Endothelial cell of umbilical vein (primary cell): ENCODE data around the gene LDB3. TPM values are rescaled to one million over a fixed set of nuclear protein-coding genes. Genes with fewer than 3 reads are reported as not detected.

ENCODE experiments used
- BruUV-seq: library from RNA; stranded (reverse); fragments of 400-500 nt; replicated peaks from 2 replicates; lab custom pipeline; 2021; lab: Mats Ljungman, UMichigan
- CTCF ChIA-PET: fragments of 300-600, 350-600 bp; sonication (Branson Sonifier 250); formaldehyde crosslinking; loops from one replicate; lab custom pipeline; 2021; ENCODE audit warnings: antibody characterized with exemption, inconsistent platforms; lab: Charles Lee
- POLR2A ChIA-PET: fragments of 300-600, 350-600 bp; sonication (Branson Sonifier 250); formaldehyde crosslinking; loops from one replicate; lab custom pipeline; 2021; ENCODE audit warnings: antibody characterized with exemption, inconsistent platforms; lab: Charles Lee
- DNase-seq: peaks from one replicate; pipeline ENCODE4 v3.0.0-alpha.2; 2011; ENCODE audit warnings: low read depth, low spot score
- FAIRE-seq: peaks from 2 replicates; lab custom pipeline; 2011; peaks lifted over from hg19 to GRCh38; lab: Jason Lieb, UNC
- H2AFZ ChIP-seq: 2 replicates; pipeline ENCODE4 v1.6.0; 2012; ENCODE audit warnings: low read depth, low read length, control low read depth, inconsistent platforms
- H3K27ac ChIP-seq: 2 replicates; pipeline ENCODE4 v1.5.1; 2011; ENCODE audit warnings: low read depth, mild to moderate bottlenecking, control low read depth, low read length, moderate library complexity; ENCODE audit not compliant: insufficient read depth
- H3K27me3 ChIP-seq, 2 experiments: 2 replicates each; pipeline versions ENCODE4 v1.6.0 to v1.6.1; 2011; ENCODE audit warnings: low read length in 2 of 2, mixed read lengths in 1 of 2; ENCODE audit not compliant: control insufficient read depth in 2 of 2, insufficient read depth in 2 of 2
- H3K36me3 ChIP-seq, 2 experiments: 2 replicates in 1 of 2; 3 replicates in 1 of 2; pipeline ENCODE4 v1.5.1; 2011; ENCODE audit warnings: low read length in 2 of 2, mild to moderate bottlenecking in 1 of 2, moderate library complexity in 1 of 2; ENCODE audit not compliant: control insufficient read depth in 2 of 2, insufficient read depth in 2 of 2; ENCODE audit errors: extremely low read depth in 1 of 2
- H3K4me1 ChIP-seq: 3 replicates; pipeline ENCODE4 v1.5.1; 2011; ENCODE audit warnings: mild to moderate bottlenecking, low read length; ENCODE audit not compliant: control insufficient read depth, insufficient read depth; ENCODE audit errors: extremely low read depth
- H3K4me2 ChIP-seq: 2 replicates; pipeline ENCODE4 v1.6.1; 2011; ENCODE audit warnings: low read length, control low read depth, mixed read lengths; ENCODE audit not compliant: insufficient read depth
- H3K4me3 ChIP-seq, 3 experiments: fragments of 200-600 bp in 1 of 3; sonication (generic), shearing (Covaris generic) in 1 of 3; replicated peaks in 1 of 3; 2 replicates each; pipeline ENCODE4 v1.5.1; 2011 to 2016; ENCODE audit warnings: control low read depth in 3 of 3, low read length in 3 of 3, mild to moderate bottlenecking in 2 of 3, inconsistent platforms in 1 of 3, low read depth in 1 of 3, moderate library complexity in 1 of 3; ENCODE audit not compliant: insufficient read depth in 1 of 3
- H3K79me2 ChIP-seq: 2 replicates; pipeline ENCODE4 v1.6.0; 2012; ENCODE audit warnings: low read length, inconsistent platforms; ENCODE audit not compliant: control insufficient read depth, insufficient read depth
- H3K9ac ChIP-seq: replicated peaks from 2 replicates; pipeline ENCODE3; 2011; ENCODE audit warnings: low read length, control low read depth; ENCODE audit not compliant: insufficient read depth; ENCODE audit errors: extremely low read depth
- H3K9me1 ChIP-seq: replicated peaks from 3 replicates; pipeline ENCODE4 v1.6.0; 2011; ENCODE audit warnings: mild to moderate bottlenecking, low read length; ENCODE audit not compliant: control insufficient read depth, insufficient read depth; ENCODE audit errors: extremely low read depth
- H3K9me3 ChIP-seq: replicated peaks from 2 replicates; pipeline ENCODE4 v1.5.1; 2012; ENCODE audit warnings: low read length, inconsistent platforms; ENCODE audit not compliant: control insufficient read depth, insufficient read depth
- H4K20me1 ChIP-seq: replicated peaks from 2 replicates; pipeline ENCODE3; 2011; ENCODE audit warnings: mild to moderate bottlenecking, low read length; ENCODE audit not compliant: control insufficient read depth, insufficient read depth; ENCODE audit errors: extremely low read depth
- EZH2 ChIP-seq: IDR thresholded peaks from 2 replicates; pipeline ENCODE4 v1.6.1; 2012; ENCODE audit warnings: borderline replicate concordance, low read depth, mild to moderate bottlenecking, moderate library complexity, low read length, inconsistent platforms; ENCODE audit not compliant: severe bottlenecking
- FOS ChIP-seq: IDR thresholded peaks from 2 replicates; pipeline ENCODE4 v1.6.1; 2011; ENCODE audit warnings: mild to moderate bottlenecking, low read length, moderate library complexity, borderline replicate concordance; ENCODE audit not compliant: insufficient read depth
- GATA2 ChIP-seq: IDR thresholded peaks from 2 replicates; pipeline ENCODE4 v1.7.0; 2011; ENCODE audit warnings: low read depth, mild to moderate bottlenecking, moderate library complexity, mixed read lengths, low read length; ENCODE audit not compliant: insufficient read length, insufficient read depth
- JUN ChIP-seq: IDR thresholded peaks from 2 replicates; pipeline ENCODE4 v1.6.1; 2011; ENCODE audit warnings: borderline replicate concordance, low read depth; ENCODE audit not compliant: insufficient read length, insufficient read depth
- MYC ChIP-seq: IDR thresholded peaks from one replicate; pipeline ENCODE4 v1.6.1; 2011; ENCODE audit warnings: mild to moderate bottlenecking, low read depth, low read length
- POLR2A ChIP-seq: IDR thresholded peaks from 2 replicates; pipeline ENCODE4 v1.6.1; 2012; ENCODE audit warnings: low read depth, mild to moderate bottlenecking, control low read depth, low read length
- POLR2AphosphoS5 ChIP-seq: IDR thresholded peaks from 2 replicates; pipeline ENCODE4 v1.6.1; 2012; ENCODE audit warnings: low read depth, mild to moderate bottlenecking, control low read depth, low read length, moderate library complexity; ENCODE audit not compliant: insufficient read depth
- dilution Hi-C: fragments of 300-500 bp; cut with MboI; formaldehyde crosslinking; loops from one replicate; pipeline ENCODE4 v1.15.0; 2019; ENCODE audit warnings: low sequenced_read_pairs; ENCODE audit not compliant: extremely low pct_ligation_motif_present
- intact Hi-C: fragments of 100-400 bp; cut with micrococcal nuclease; formaldehyde crosslinking; loops from one replicate; pipeline ENCODE4 v1.10.0; 2022
- polyA plus RNA-seq, 4 experiments: library from polyadenylated mRNA; depleted of rRNA in 3 of 4; stranded (reverse) in 3 of 4; unstranded in 1 of 4; fragments of >200 nt; gene quantifications; 2 replicates each; pipeline versions ENCODE4 v1.2.1 to v1.2.3, GENCODE V29; 2011 to 2012; ENCODE audit warnings: missing spikeins in 1 of 4
- total RNA-seq: library from RNA; stranded (reverse); gene quantifications from 2 replicates; pipeline ENCODE4 v1.2.3, GENCODE V29; 2021
- TF ChIP-seq, protein P1 (sequence below), 2 donors: IDR thresholded peaks; 1 replicate in 1 of 2; 2 replicates in 1 of 2; pipeline ENCODE4 v1.5.1; 2011; ENCODE audit warnings: low read length in 2 of 2, mild to moderate bottlenecking in 2 of 2, moderate library complexity in 2 of 2, control low read depth in 1 of 2, inconsistent platforms in 1 of 2, low read depth in 1 of 2; ENCODE audit not compliant: insufficient read depth in 1 of 2; ENCODE audit errors: extremely low read depth in 1 of 2
- TF ChIP-seq, protein P2 (sequence below): IDR thresholded peaks from 2 replicates; pipeline ENCODE4 v1.6.1; 2011; ENCODE audit not compliant: insufficient read depth, insufficient read length

Gene LDB3
- total and polyA plus RNA-seq, 2 donors (not counting 3 experiments of a cell fraction or from before 2014, with no cell fraction given) = not detected

DNA sequence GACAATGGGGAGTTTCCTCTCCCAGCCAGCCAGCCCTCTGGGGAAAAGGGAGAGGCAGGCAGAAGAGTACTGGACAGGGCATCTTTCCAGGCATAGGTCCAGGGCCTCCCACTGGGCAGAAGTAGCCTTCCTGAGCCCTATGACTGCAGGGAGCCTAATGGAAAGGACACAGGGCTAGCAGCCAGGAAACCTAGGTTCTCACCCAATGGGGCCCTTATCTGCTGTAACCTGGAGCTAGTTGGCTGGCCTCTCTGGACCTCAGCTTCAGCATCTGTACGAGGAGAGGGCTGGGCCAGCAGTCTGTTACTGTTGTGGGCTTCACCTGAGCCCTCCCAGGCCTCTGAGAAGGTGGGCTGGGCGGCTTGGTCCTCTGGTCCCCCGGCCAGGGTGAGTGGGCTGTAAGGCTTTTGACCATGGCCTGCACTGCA, 22.4 kb downstream of the LDB3 start:
- Histone ChIP-seq H3K27ac (no peak overlapping the region), H3K9ac (no peak overlapping the region), H3K79me2 (no peaks in the 10 kb centered on the region), H3K36me3 (no peaks in the 10 kb centered on the region), H3K4me3 (no peak overlapping the region), H3K9me3 (no peaks in the 10 kb centered on the region), H2AFZ (no peak overlapping the region), H3K27me3 (peaks cover 43 to 50% of the 10 kb centered on the region in 2 experiments), H3K4me1 (no peaks in the 10 kb centered on the region), H4K20me1 (no peaks in the 10 kb centered on the region), H3K4me2 (no peak overlapping the region), H3K9me1 (no peaks in the 10 kb centered on the region)
- no TSS peak for BruUV-seq
- dilution Hi-C loops (no loop called here), intact Hi-C loops (no loop called here)
- no peak for TF ChIP-seq EZH2
- TF ChIP-seq JUN = no peak
- TF ChIP-seq GATA2 = no peak
- no peak for TF ChIP-seq FOS
- TF ChIP-seq, protein P1, sequence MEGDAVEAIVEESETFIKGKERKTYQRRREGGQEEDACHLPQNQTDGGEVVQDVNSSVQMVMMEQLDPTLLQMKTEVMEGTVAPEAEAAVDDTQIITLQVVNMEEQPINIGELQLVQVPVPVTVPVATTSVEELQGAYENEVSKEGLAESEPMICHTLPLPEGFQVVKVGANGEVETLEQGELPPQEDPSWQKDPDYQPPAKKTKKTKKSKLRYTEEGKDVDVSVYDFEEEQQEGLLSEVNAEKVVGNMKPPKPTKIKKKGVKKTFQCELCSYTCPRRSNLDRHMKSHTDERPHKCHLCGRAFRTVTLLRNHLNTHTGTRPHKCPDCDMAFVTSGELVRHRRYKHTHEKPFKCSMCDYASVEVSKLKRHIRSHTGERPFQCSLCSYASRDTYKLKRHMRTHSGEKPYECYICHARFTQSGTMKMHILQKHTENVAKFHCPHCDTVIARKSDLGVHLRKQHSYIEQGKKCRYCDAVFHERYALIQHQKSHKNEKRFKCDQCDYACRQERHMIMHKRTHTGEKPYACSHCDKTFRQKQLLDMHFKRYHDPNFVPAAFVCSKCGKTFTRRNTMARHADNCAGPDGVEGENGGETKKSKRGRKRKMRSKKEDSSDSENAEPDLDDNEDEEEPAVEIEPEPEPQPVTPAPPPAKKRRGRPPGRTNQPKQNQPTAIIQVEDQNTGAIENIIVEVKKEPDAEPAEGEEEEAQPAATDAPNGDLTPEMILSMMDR (IDR thresholded peaks at IDR 0.05; ENCODE audit: extremely low read depth in 1 of 2, insufficient read depth in 1 of 2, low read depth in 1 of 2, low read length in 2 of 2) = no peak
- TF ChIP-seq, protein P2, sequence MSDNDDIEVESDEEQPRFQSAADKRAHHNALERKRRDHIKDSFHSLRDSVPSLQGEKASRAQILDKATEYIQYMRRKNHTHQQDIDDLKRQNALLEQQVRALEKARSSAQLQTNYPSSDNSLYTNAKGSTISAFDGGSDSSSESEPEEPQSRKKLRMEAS = no peak
- no peak for TF ChIP-seq POLR2AphosphoS5
- no peak for TF ChIP-seq POLR2A
- no peak for TF ChIP-seq MYC
- POLR2A ChIA-PET = no interaction called here
- DNase-seq = no peak
- FAIRE-seq = no peak
- CTCF ChIA-PET = interaction anchor here (0.7 to 6.6 kb wide), 3 partner anchors 17 to 276 kb away, joined by 3 to 67 read pairs (median 5); no protein-coding TSS in a partner anchor
